ENCODE measurements around the gene EIF3L. TPM values are rescaled to one million over a fixed set of nuclear protein-coding genes. Genes with fewer than 3 reads are reported as not detected.

Gene EIF3L
- total RNA-seq, 2 donors from 2014 or later: 224 to 226 TPM

DNA sequence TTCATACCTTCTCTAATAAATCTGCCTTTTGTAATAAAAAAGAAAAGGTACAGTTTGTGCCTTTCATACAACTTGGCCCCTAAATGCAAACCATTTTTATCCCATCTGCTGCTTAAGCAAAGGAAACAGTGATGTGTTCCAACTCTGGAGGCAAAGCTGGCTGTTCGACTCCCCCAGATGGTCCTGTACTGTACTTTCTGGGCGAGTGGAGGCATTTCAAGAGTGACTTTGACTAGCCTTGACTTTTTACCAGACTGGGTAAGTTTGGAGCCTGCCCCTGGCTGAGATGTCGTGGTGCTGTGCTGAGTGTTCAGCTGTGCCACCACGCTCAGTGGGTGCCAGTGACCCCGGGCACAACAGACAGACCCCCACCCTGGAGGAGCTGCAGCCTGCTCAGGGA, 67.1 kb downstream of the EIF3L start:
- no peak for DNase-seq (ENCODE audit: low spot score)
- no peak overlapping the region for H3K27ac ChIP-seq
- peaks cover 0 to 4% of the 10 kb centered on the region in 2 donors for H3K4me1 ChIP-seq (ENCODE audit: control insufficient read depth in 1 of 2, low read depth in 2 of 2)
- no peaks in the 10 kb centered on the region for H3K9me3 ChIP-seq
- H3K4me3 ChIP-seq: no peak overlapping the region
- TF ChIP-seq, protein P1, sequence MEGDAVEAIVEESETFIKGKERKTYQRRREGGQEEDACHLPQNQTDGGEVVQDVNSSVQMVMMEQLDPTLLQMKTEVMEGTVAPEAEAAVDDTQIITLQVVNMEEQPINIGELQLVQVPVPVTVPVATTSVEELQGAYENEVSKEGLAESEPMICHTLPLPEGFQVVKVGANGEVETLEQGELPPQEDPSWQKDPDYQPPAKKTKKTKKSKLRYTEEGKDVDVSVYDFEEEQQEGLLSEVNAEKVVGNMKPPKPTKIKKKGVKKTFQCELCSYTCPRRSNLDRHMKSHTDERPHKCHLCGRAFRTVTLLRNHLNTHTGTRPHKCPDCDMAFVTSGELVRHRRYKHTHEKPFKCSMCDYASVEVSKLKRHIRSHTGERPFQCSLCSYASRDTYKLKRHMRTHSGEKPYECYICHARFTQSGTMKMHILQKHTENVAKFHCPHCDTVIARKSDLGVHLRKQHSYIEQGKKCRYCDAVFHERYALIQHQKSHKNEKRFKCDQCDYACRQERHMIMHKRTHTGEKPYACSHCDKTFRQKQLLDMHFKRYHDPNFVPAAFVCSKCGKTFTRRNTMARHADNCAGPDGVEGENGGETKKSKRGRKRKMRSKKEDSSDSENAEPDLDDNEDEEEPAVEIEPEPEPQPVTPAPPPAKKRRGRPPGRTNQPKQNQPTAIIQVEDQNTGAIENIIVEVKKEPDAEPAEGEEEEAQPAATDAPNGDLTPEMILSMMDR (IDR thresholded peaks at IDR 0.05): no peak
- H3K27me3 ChIP-seq (replicated peaks; ENCODE audit: insufficient read depth): no peaks in the 10 kb centered on the region
- no peak for ATAC-seq (ENCODE audit: insufficient number of reproducible peaks, low FRiP score, low read depth)
- peaks cover 43% of the 10 kb centered on the region for H3K36me3 ChIP-seq

DNA sequence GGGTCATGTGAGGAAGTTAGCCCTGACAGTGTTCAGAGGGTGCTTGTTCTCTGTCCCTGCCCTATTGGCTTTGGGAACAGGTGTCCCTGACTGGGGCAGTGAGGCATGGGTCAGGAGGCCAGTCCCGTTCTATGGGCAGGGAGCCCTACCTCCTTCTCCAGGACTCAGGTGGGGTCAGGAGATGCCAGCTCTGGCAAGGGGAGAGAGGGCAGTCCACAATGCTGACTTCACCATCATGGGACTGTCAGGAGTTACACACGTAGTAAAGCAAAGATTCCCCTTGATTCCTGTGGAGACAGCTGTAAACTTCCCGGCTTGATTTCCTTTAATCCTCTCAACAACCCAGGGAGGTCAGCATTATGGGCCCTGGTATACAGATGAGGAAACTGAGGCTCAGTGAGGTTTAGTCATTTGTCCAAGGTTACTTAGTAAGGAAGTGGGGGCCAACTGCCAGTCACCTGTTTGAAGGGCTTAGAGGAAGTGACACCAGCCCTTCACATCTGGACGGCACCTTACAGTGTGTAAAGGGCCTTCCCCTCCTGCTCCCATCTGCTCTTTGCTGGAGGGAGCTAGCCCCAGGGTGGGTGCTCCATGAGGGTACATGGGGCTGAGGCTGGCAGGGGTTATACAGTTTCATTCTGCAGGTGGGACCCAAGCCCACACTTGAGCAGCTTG, 68.8 kb downstream of the EIF3L start:
- Histone ChIP-seq H3K27me3 (replicated peaks; ENCODE audit: insufficient read depth) (no peaks in the 10 kb centered on the region), H3K4me1 (ENCODE audit: control insufficient read depth in 1 of 2, low read depth in 2 of 2) (no peaks in the 10 kb centered on the region), H3K36me3 (peaks cover 44% of the 10 kb centered on the region), H3K27ac (no peak overlapping the region), H3K9me3 (no peaks in the 10 kb centered on the region), H3K4me3 (no peak overlapping the region)
- DNase-seq (ENCODE audit: low spot score) (no peak), ATAC-seq (ENCODE audit: insufficient number of reproducible peaks, low FRiP score, low read depth) (no peak)
- TF ChIP-seq, protein P1 (IDR thresholded peaks at IDR 0.05): no peak

DNA sequence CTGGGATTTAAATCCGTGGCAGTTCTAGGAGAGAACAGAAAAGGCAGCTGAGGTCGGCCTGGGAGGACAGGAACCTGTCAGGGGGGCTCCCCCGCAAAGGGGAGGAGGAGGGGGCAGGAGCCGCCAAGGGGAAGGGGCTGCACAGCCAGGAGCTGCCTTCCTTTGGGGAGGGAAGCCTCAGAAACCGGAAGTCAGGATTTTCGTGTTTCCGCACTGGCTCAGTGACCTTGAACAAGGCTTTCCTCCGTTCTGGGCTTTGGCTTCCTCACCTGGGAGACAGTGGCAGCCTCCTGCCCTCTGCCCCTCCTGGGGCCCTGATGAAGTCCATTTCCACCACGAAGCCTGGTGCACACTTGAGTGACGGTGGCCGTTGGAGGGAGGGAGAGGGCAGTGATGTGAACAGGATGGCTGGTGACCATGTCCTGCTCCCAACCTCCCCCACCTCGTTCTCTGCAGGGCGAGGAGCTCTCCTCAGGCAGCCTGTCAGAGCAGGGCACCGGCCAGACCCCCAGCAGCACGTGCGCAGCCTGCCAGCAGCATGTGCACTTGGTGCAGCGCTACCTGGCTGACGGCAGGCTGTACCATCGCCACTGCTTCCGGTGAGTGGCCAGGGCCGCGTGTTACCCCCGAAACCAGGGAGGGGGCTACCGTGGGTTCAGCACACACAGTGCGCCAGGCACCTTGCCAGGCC, 69.5 kb downstream of the EIF3L start:
- Histone ChIP-seq H3K9me3 (no peaks in the 10 kb centered on the region), H3K27ac (no peak overlapping the region), H3K36me3 (peaks cover 43% of the 10 kb centered on the region), H3K27me3 (replicated peaks; ENCODE audit: insufficient read depth) (no peaks in the 10 kb centered on the region), H3K4me3 (no peak overlapping the region), H3K4me1 (ENCODE audit: control insufficient read depth in 1 of 2, low read depth in 2 of 2) (no peaks in the 10 kb centered on the region)
- DNase-seq (ENCODE audit: low spot score): no peak
- no peak for ATAC-seq (ENCODE audit: insufficient number of reproducible peaks, low FRiP score, low read depth)
- TF ChIP-seq, protein P1 (IDR thresholded peaks at IDR 0.05): no peak

DNA sequence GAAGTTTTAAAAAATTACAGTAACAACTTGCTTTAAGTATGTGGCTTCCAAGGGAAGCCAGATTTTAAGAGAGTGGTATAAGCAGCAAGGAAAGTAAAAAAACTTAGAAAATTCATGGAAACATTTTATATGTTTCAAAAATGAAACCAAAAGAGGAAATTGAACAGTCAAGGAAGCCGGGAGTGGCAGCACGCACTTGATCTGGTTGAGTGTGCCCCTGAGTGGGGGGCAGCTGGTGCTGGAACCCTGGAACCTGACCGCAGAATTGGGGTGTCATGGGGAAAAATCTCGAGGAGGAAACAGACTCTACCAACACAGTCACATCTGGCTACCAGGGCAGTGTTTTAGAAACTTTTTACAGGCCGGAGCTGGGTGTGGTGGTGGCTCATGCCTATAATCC, 70.9 kb downstream of the EIF3L start:
- peaks cover 52% of the 10 kb centered on the region for H3K36me3 ChIP-seq
- H3K27ac ChIP-seq: no peak overlapping the region

DNA sequence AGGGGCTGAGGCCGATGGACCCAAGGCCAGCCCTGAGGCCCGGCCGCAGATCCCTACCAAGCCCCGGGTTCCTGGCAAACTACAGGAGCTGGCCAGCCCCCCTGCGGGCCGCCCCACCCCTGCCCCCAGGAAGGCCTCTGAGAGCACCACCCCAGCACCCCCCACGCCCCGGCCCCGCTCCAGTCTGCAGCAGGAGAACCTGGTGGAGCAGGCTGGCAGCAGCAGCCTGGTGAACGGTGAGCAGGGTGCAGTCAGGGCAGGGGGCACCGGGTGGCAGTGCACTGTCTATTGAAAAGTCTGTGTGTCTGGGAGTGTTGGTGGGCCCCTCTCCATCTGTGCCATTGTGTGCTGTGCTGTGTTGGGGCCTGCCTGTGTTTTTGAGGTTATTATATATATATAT, 73.0 kb downstream of the EIF3L start:
- Histone ChIP-seq H3K4me3 (no peak overlapping the region), H3K36me3 (peaks cover 67% of the 10 kb centered on the region), H3K27ac (no peak overlapping the region), H3K9me3 (no peaks in the 10 kb centered on the region), H3K4me1 (ENCODE audit: control insufficient read depth in 1 of 2, low read depth in 2 of 2) (no peaks in the 10 kb centered on the region), H3K27me3 (replicated peaks; ENCODE audit: insufficient read depth) (no peaks in the 10 kb centered on the region)
- TF ChIP-seq, protein P1 (IDR thresholded peaks at IDR 0.05): no peak
- ATAC-seq (ENCODE audit: insufficient number of reproducible peaks, low FRiP score, low read depth) (no peak), DNase-seq (ENCODE audit: low spot score) (no peak)

More for the DNA sequence above, 70.9 kb downstream of the EIF3L start:
- no peak for DNase-seq (ENCODE audit: low spot score)
- no peak overlapping the region for H3K4me3 ChIP-seq
- TF ChIP-seq, protein P1 (IDR thresholded peaks at IDR 0.05): no peak
- H3K27me3 ChIP-seq (replicated peaks; ENCODE audit: insufficient read depth): no peaks in the 10 kb centered on the region
- H3K9me3 ChIP-seq: no peaks in the 10 kb centered on the region
- ATAC-seq (ENCODE audit: insufficient number of reproducible peaks, low FRiP score, low read depth): no peak
- no peaks in the 10 kb centered on the region for H3K4me1 ChIP-seq (ENCODE audit: control insufficient read depth in 1 of 2, low read depth in 2 of 2)
